ENCODE data around the gene TENT4A.
"Not testable (repeated sequence)": the region's sequence is repeated elsewhere in the genome, so short reads cannot be mapped to it uniquely, and the experiment has no call there.

TENT4A gene

DNA sequence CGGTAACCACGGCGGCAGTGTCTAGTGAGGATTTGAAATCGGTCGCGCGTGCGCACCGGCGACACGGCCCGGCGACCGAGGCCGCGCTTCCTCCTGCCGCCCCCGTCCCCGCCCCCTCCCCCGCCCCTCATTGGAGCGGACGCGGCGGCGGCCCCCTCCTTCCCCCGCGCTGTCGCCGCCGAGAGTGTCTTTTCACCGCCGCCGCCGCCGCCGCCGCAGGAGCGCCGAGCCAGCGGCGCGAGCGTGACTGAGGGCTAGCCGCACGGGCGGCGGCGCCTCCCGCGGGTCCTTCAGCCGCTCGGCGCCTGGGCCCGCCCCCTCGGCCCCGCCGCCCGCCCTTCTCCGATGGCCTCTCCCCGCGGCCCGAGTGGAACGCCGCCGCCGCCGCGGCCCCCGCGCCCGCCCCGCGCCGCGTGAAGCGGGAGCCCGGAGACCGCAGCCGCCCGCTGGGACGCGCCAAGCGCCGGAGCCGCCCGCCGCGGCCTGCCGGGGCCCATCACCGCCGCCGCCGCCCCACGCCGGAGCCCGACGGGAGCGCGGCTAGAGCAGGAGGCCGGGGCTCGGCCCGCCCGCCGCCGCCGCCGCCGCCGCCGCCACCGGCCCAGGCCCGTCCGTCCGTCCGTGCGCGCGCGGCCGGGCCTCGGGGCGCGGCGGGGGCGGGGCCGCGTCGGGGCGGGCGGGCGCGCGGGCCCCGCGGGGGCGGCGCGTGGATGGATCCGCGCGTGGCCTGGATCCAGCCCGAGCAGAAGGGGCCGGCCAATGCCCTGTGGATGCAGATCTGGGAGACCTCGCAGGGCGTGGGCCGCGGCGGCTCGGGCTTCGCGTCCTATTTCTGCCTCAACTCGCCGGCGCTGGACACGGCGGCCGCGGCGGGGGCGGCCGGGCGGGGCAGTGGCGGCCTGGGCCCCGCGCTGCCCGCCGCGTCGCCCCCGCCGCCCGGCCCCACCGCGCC is at the start of gene TENT4A:
TENT4A (plus strand) TSS at position 159 of the 952 bp plus-strand sequence; CDS start at position 711, 552 bp downstream.
- DNase-seq (ENCODE audit: low read depth in 2 of 2) = no peak

GRCh38 chr5:6666762-6667161 is 46.5 kb upstream of the TENT4A start:
- DNase-seq (ENCODE audit: low read depth in 2 of 2) = no peak

DNA sequence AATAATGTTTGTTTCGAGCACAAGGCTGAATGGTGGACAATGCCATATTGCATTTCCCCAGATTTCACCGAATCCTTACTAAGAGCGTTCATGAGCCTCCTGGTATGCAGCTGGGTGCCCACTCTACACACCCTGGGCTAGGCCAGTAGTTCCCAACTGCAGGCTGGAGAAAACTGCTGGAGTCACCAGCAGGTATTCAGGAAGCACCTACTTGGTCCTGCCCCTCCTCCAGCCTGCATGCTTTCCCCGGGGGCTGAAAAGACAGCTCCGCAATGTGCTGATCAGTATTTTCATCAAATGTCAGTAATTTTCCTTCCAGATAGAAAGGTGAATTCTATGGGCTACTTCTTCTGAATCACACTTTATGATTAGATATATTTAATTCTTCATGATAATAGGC is 45.6 kb upstream of the TENT4A start:
- no peak for DNase-seq (ENCODE audit: low read depth in 2 of 2)

DNA sequence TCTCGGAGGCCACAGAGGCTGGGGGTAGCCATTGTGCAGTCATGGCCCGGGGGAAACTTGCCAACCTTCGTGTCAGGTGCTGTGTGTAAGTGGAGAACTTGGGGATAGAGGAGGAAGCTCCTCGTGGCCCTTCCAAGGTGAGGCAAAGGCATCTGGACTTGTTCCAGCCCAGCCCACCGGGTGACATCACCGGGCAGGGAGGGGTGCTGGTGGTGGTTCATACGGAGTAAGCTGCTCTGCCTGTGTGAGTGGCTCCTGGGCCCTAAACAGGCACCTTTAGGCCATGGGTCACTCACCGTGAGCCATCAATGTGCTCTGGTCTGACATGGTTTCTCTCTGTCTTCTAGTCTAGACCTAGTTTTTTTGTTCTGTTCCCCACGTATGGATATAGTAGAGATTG is 44.5 kb upstream of the TENT4A start:
- not testable (repeated sequence) for DNase-seq (ENCODE audit: low read depth in 2 of 2)

GRCh38 chr5:6673031-6673430 is 40.2 kb upstream of the TENT4A start:
- no peak for DNase-seq (ENCODE audit: low read depth in 2 of 2)

- DNase-seq (ENCODE audit: low read depth in 2 of 2) = no peak
These were observed 39.3 kb upstream of the TENT4A start for GRCh38 chr5:6673963-6674362.

- no peak for DNase-seq (ENCODE audit: low read depth in 2 of 2)
These were observed 38.8 kb upstream of the TENT4A start for GRCh38 chr5:6674421-6674820.

DNA sequence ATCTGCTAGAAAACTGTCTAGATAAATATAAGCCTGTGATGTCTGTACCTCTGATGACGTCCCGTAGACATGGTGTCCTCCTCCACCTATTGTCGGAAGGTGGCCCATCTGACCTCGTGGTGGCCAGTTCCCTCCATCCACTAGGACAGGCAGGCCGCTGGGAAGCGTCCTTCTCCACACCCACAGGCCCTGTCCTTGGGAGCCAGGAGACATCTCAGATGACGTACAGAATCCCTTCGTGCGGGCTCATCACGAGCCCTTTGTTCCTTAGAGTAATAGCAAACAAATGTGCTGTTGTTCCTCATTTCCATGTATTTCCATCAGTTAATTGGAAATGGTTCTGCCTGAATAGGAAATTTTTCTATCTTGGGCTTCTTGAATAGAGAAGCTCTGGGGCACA is 38.3 kb upstream of the TENT4A start:
- DNase-seq (ENCODE audit: low read depth in 2 of 2) = no peak

- DNase-seq (ENCODE audit: low read depth in 2 of 2) = no peak
These were observed 37.3 kb upstream of the TENT4A start for GRCh38 chr5:6675784-6676491.

DNA sequence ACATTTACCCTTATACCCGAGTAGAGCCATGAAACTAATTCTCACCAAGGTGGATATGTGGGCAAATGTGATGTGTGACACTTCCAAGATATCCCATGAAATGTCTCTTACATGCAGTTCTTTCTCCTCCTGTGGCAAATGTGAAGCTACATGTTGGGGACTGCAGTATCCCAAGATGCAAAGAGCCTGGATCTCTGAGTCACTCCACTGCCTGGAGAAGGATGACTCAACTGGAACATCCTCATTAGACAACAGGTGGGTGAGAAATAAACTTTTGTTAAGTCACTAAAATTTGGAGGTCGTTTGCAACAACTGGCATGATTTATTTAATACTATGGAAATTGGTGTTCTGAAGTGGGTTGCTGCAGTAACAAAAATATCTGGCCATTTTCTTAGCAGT is 36.5 kb upstream of the TENT4A start:
- DNase-seq (ENCODE audit: low read depth in 2 of 2) = no peak

GRCh38 chr5:6678385-6678784 is 34.8 kb upstream of the TENT4A start:
- no peak for DNase-seq (ENCODE audit: low read depth in 2 of 2)

GRCh38 chr5:6680922-6681321 is 32.3 kb upstream of the TENT4A start:
- no peak for DNase-seq (ENCODE audit: low read depth in 2 of 2)

DNA sequence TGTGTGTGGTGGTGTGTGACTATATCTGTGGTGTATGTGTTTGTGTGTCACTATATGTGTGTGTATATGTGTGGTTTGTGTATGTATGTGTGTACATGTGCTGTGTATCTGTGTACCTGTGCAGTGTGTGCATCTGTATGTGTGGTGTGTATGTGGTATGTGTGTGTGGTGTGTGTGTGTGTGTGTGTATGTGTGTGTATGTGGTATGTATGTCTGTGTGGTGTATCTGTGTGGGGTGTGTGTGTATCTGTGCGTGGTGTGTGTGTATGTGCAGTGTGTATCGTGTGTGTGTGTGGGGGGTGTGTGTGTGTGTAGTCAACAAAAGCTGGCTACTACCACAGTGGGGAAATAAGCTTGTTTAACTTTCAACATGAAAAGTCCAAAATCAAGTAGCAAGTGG is 31.6 kb upstream of the TENT4A start:
- DNase-seq (ENCODE audit: low read depth in 2 of 2) = no peak

DNA sequence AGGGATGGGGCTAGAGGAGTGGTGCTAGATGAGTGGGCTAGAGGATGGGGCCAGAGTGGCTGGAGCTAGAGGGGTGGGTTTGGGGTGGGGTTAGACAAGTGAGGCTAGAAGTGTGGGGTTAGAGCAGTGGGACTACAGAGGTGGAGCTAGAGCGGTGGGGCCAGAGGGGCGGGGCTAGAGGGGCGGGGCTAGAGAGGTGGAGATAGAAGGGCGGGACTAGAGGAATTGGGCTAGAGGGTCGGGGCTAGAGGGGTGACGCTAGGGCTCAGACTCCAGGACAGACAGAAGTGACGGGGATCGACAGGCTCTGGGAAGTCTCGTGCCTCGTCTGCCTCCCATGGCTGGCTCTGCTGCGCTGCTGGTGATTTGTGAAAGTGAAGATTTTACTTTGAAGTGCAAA is 31.0 kb upstream of the TENT4A start:
- DNase-seq (ENCODE audit: low read depth in 2 of 2) = no peak

- DNase-seq (ENCODE audit: low read depth in 2 of 2) = no peak
These were observed 30.0 kb upstream of the TENT4A start for GRCh38 chr5:6683241-6683640.

GRCh38 chr5:6684075-6684474 is 29.2 kb upstream of the TENT4A start:
- no peak for DNase-seq (ENCODE audit: low read depth in 2 of 2)

DNA sequence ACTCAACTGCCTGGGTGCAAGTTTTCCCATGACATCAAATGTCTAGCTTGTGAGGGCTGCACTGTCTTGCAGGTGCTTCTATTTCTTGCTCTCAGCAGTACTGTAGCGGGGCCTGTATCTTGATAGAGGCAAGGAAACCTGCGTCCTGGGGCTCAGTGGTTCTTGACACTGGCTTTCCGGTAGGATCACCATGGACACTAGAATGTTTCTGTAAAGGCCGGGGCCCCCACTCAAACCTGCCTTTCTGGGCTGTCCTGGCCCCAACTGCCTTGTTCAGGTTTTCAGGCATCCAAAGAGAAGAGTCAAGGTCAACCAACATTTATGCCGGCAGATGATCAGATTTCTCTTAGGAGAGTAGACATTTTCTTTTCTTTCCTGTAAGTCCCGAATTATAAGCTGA is 26.7 kb upstream of the TENT4A start:
- no peak for DNase-seq (ENCODE audit: low read depth in 2 of 2)

DNA sequence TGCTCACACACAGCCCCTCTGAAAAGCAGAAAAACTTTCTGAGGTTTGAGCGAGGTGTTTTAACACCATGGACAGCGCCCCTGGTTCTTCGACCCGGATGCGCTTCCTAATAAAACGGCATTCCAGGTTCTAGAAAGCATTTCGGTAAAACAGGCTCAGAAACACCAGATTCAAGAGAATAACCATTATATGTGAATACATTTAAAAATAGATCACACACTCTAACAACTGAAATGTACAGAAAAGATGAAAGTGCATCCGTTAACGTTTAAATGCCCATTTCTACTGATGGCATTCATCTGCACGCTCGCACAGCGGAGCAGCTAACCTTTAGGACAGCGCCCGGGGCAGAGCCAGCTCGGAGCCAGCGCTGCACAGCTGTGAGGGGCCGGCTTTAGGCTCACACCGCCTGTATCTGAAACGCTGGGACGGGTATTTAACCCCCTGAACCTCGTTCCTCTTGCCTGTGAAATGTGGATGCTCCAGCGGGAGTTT is 26.3 kb upstream of the TENT4A start:
- DNase-seq (ENCODE audit: low read depth in 2 of 2) = no peak

- no peak for DNase-seq (ENCODE audit: low read depth in 2 of 2)
These were observed 25.7 kb upstream of the TENT4A start for GRCh38 chr5:6687505-6687904.

GRCh38 chr5:6692906-6693305 is 20.3 kb upstream of the TENT4A start:
- no peak for DNase-seq (ENCODE audit: low read depth in 2 of 2)

DNA sequence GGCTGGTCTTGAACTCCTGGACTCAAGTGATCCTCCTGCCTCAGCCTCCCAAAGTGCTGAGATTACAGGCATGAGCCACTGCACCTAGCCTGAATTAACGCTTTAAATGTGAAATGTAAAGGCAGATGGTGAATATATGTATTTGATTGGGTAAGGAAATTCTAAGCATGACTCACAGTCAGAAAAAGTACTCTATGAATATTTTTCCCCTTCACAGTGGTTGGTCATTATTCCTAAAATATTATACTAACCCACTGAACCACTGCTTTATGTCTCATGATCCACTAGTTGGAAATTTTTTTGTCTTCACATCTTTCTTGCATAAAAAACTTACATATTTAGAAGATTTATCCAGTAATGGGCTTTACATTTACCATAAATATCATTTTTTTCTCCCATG is 14.5 kb upstream of the TENT4A start:
- DNase-seq (ENCODE audit: low read depth in 2 of 2) = no peak

GRCh38 chr5:6699357-6699756 is 13.9 kb upstream of the TENT4A start:
- no peak for DNase-seq (ENCODE audit: low read depth in 2 of 2)

All from stimulated activated CD8-positive, alpha-beta memory T cell treated with anti-CD3 and anti-CD28 coated beads, Interleukin-15, amount 100 ng/mL, for 48 hours (primary cell).